Head of caudate nucleus (tissue), 42 donors: ENCODE data around the gene FBXO10.

Experiments used
- DNase-seq, 42 donors: peaks; one replicate each; pipeline versions ENCODE4 v3.0.0 to v3.0.0-alpha.2; 2020 to 2021; ENCODE audit warnings: mixed read lengths in 7 of 42
- intact Hi-C: fragments of 100-400 bp; cut with DNase I; formaldehyde crosslinking; loops from one replicate; pipeline ENCODE4 v1.15.0; 2022

The FBXO10 gene

DNA sequence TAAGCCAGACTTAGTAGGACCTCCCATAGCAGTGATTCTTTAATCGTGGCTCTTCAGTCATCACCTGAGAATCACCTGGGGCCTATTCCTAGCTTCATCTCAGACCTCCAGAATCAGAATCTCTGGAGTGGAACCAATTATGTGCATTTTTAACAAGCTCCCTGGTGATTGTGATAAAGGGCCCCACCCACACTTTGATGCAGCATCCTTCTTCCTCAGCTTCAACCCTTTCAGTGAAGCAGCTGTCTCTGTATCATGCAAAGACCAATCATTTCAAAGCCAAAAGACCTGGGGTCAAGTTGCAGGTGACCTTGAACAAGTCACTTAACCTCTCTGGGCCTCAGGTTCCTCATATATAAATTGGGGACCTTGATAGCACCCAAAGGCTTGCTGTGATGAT lies 17.1 kb downstream of the FBXO10 start:
- no peak for DNase-seq
- intact Hi-C loops = no loop called here

- no peak for DNase-seq
- intact Hi-C loops = no loop called here
These were observed 20.4 kb downstream of the FBXO10 start for GRCh38 chr9:37555786-37556185.

GRCh38 chr9:37554318-37554717 lies 21.9 kb downstream of the FBXO10 start:
- intact Hi-C loops = no loop called here
- DNase-seq = no peak

GRCh38 chr9:37551888-37552287 lies 24.3 kb downstream of the FBXO10 start:
- no peak for DNase-seq
- intact Hi-C loops = no loop called here

DNA sequence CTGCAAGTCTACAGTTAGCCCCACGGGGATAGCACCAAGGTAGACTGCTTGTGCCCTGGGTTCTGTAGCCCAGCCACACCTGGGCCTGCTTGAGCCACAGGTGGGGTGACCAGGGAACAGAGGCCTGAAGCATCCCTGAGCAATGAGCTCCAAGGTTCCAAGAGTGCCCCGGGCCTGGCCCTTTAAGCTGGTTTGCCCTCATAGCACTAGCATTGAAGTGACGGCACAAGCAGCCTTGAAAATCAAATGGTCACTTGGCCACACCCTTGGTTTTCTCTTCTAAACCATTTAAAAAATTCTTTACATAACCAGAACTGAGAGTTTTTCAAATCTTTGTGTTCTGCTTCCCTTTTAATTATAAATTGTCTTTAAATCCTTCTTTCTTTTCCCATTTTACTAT lies 24.7 kb downstream of the FBXO10 start:
- intact Hi-C loops = no loop called here
- DNase-seq = no peak

DNA sequence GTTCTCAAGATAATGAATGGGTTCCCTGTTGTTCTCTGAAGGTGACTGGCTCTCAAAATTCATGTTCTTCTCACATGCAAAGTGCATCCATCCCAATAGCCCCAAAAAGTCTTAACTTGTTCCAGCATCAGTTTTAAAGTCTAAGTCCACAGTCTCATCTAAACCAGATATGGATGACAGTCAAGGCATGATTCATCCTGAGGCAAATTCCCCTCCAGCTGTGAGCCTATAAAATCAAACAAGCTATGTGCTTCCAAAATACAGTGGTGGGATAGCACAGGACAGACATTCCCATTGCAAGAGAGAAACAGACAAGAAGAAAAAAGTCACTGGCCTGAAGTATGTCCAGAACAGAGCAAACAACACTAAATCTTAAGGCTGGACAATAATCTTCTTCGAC lies 25.4 kb downstream of the FBXO10 start:
- no peak for DNase-seq
- intact Hi-C loops = no loop called here

DNA sequence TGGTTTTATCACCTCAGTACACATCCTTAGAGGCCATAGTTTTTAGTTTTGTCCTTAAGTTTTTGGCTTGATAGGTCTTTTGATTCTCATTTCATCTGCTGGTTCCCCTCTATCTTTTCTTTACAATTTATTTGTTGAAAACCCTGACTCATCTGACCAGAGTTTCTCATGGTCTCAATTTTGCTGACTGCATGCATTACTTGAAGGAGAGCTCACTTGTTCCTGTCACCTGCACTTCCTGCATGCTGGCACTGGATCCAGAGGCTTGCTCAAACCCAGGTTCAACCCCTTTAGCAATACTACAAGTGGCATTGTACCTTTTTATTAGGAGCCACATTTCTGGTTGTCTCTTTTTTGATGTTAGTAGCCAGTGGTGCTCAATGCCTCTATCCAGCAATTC lies 26.7 kb downstream of the FBXO10 start:
- DNase-seq = no peak
- intact Hi-C loops = no loop called here

DNA sequence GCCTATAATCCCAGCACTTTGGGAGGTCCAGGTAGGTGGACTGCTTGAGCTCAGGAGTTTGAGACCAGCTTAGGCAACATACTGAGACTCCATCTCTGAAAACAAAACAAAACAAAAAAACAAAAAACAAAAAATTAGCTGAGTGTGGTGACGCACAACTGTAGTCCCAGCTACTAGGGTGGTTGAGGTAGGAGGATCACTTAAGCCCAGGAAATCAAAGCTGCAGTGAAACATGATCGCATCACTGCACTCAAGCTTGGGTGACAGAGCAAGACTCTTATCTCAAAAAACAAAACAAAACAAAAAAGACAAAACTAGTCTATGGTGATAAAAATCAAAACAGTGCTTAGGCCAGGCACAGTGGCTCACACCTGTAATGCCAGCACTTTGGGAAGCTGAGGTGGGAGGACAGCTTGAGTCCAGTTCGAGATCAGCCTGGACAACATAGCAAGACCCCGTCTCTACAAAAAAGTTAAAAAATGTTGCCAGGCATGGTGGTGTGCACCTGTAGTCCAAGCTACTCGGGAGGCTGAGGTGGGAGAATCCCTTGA lies 28.8 kb downstream of the FBXO10 start:
- DNase-seq = no peak
- intact Hi-C loops = no loop called here

- intact Hi-C loops = no loop called here
- no peak for DNase-seq
These were observed 32.7 kb downstream of the FBXO10 start for GRCh38 chr9:37543468-37543867.

- intact Hi-C loops = no loop called here
- no peak for DNase-seq
These were observed 33.3 kb downstream of the FBXO10 start for GRCh38 chr9:37542895-37543294.

DNA sequence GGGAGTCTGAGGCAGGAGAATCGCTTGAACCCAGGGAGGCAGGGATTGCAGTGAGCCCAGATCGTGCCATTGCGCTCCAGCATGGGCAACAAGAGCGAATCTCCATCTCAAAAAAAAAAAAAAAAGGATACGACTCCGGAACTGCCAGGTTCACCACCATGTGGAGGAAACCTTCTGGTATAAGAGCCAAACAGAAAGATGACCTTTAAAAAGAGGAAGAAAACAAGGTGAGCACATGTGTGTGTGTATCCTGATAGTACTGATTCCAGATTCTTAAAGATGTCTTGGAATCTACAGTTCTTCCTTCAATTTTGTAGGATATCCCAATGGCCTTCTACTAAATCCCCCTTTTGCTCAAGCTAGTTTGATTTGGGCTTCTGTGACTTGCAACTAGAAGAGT lies 33.7 kb downstream of the FBXO10 start:
- DNase-seq = no peak
- intact Hi-C loops = no loop called here

DNA sequence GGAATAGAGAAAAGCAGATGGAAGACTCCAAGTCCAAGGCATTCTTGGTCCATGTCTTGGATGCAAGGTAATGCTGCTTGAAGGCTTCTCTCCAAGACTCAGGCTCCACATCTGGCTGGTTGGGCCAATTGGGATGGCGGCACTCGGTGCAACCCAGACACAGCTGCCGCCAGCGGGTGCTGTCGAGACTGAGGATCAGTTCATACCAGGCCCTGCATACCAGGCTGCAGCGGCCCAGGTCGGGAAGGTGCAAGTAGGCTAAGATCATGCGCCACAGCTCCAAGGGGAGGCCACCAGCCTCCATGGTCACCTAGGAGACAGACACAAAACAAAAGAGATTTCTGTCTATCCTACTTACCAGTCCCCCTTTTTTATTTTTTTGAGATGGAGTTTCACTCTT lies 34.7 kb downstream of the FBXO10 start:
- DNase-seq = no peak
- intact Hi-C loops = no loop called here

- intact Hi-C loops = no loop called here
- peak in 25 of 42 donors; percentile 9 to 69 (median 30) for DNase-seq
These were observed 35.5 kb downstream of the FBXO10 start for GRCh38 chr9:37540634-37541033.

GRCh38 chr9:37539634-37540033 lies 36.5 kb downstream of the FBXO10 start:
- no peak for DNase-seq
- intact Hi-C loops = no loop called here

DNA sequence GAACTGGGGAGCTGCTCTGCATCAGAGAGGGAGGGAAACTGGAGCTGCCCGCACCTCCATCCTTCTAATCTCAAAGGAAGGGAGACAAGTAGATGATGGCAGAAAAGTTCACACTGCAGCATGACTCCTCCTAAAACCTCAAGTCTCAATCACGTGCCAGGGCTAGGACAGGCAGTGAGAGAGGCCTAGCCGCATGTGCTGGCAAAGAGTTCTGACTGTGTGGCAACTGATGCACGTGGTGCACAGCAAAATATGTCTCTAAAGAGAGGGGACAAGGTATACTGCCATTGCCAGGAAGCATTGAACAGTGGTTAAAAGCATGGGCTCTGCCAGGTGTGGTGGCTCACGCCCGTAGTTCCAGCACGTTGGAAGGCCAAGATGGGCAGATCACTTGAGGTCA lies 38.1 kb downstream of the FBXO10 start:
- intact Hi-C loops = no loop called here
- DNase-seq = no peak

DNA sequence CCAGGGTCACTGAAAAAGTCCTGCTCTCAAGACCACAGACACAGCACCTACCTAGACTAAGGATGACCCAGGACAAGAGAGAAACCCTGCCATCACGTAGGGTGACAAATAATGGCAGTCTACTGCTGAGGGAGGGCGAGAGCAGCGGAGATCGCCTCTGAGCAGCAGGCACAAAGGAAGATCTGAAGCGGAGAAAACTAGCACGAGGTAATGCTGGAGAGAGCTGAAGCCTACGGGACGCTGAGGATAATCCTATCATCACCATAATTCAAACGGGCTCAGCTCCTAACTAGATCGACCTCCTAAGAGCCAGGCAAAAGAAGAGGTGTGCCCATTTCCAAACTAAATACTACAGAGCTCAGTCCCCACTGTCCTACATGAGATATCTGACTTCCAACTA lies 41.3 kb downstream of the FBXO10 start:
- intact Hi-C loops = no loop called here
- DNase-seq = no peak

DNA sequence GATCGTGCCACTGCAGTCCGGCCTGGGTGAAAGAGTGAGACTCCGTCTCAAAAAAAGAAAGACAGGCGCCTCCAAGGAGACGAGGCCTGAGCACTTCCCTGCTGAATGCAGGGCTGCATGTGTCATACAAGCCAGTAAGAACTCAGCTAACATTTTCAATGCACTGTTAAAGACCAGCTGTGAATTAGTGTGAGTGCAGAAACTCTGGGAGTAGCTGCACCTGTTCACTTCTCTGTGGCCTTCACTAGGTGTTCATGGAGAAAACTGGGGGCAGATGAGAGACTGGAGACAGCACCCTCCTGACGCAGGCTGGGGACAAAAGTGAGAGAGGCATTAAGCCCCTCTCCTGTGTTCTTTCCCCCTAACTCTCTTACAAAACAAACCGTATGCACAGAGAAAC lies 41.8 kb downstream of the FBXO10 start:
- intact Hi-C loops = no loop called here
- DNase-seq = no peak

DNA sequence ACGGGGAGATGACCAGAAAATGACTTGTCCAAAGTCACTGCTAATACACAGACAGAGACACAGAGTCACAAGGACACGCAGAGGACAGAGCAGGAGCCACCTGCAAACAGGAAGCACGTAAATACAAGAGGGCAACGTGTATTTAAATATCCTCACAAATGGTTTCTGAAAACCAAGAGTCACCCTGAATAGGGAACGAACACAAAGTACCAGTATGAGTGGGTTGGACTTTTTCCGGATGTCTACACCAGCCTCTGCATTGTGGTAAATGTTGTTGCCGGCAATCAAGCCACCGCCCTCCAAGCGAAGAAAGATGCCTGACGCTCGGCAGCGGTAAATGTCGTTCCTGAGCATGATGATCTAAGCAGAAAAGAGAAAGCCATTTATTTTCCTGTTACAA lies 44.5 kb downstream of the FBXO10 start:
- intact Hi-C loops = no loop called here
- no peak for DNase-seq

- peak in 14 of 42 donors; percentile 6 to 54 (median 22) for DNase-seq
- intact Hi-C loops = no loop called here
These were observed 47.3 kb downstream of the FBXO10 start for GRCh38 chr9:37528652-37529471.

DNA sequence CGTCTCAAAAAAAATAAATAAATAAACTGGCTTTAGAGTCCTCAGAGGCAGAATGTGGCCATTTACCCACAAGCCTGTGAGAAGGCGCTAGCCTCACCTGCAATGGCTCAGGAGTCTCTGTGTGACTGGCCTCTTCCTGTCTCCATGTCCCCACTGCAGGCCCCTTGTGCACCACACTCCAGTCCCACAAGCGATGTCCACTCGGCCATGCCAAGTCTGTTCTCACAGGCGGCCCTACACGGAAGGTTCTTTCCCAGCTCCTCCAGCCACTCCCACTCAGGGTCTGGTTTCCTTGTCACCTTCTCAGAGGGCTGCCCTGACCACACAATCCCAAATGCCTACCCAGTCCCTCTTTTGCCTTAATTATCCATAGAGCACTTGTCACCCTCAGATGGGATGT lies 52.3 kb downstream of the FBXO10 start:
- DNase-seq = no peak
- intact Hi-C loops = no loop called here

- DNase-seq = no peak
- intact Hi-C loops = no loop called here
These were observed 53.2 kb downstream of the FBXO10 start for GRCh38 chr9:37522971-37523370.
